Transverse colon (tissue), 4 donors: ENCODE measurements around the gene TRPV4.

Experiments
- EP300 ChIP-seq: sonication (generic); formaldehyde crosslinking; IDR thresholded peaks from one replicate; pipeline ENCODE4 v1.6.1; 2017; ENCODE audit warnings: antibody characterized with exemption, low read depth
- POLR2AphosphoS5 ChIP-seq, 3 donors: sonication (generic); formaldehyde crosslinking; IDR thresholded peaks; one replicate each; pipeline ENCODE4 v1.6.1; 2016; ENCODE audit warnings: antibody characterized with exemption in 3 of 3
- TF ChIP-seq, protein P1 (sequence below), 5 experiments: fragments of 200-600 bp in 3 of 5; fragments of 450-650 bp in 2 of 5; sonication (generic) in 3 of 5; IDR thresholded peaks; 1 replicate in 2 of 5; 2 replicates in 3 of 5; pipeline ENCODE4 v1.5.1; 2016 to 2017; ENCODE audit warnings: antibody characterized with exemption in 5 of 5, inconsistent platforms in 3 of 5, mild to moderate bottlenecking in 2 of 5, moderate library complexity in 1 of 5

DNA sequence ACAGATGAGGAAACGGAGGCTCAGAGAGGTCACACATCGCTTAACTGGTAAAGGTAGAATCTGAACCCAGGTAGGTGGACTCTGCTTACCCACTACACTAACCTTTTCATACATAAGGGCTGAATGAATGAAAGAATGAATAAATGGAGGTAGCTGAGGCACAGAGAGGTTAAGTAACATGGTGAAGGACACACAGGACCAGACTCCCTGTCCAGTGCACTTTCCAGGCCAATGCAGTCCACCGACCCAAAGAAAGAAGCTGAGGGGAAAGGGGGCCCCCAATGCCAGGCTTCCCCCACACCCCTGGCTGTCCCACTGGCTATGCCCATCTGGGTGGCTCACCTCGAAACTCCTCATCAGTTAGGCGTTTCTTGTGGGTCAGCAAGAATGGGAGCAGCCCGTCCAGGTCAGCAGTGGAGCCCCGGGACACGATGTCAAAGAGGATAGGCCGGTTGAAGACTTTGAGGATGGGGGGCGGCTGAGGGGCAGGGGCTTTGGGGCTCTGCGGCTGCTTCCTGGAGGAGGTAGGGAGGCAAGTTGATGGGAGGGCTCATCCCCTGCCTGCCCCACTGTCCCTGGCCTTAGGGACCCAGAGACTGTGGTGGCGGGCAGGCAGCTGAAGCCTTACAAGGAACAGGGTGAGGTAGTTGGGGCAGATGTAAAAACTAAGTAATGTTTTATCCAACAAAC is 25.1 kb downstream of the TRPV4 start:
- TF ChIP-seq, protein P1, sequence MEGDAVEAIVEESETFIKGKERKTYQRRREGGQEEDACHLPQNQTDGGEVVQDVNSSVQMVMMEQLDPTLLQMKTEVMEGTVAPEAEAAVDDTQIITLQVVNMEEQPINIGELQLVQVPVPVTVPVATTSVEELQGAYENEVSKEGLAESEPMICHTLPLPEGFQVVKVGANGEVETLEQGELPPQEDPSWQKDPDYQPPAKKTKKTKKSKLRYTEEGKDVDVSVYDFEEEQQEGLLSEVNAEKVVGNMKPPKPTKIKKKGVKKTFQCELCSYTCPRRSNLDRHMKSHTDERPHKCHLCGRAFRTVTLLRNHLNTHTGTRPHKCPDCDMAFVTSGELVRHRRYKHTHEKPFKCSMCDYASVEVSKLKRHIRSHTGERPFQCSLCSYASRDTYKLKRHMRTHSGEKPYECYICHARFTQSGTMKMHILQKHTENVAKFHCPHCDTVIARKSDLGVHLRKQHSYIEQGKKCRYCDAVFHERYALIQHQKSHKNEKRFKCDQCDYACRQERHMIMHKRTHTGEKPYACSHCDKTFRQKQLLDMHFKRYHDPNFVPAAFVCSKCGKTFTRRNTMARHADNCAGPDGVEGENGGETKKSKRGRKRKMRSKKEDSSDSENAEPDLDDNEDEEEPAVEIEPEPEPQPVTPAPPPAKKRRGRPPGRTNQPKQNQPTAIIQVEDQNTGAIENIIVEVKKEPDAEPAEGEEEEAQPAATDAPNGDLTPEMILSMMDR (IDR thresholded peaks at IDR 0.05): no peak
- TF ChIP-seq EP300 (no peak), POLR2AphosphoS5 (IDR thresholded peaks at IDR 0.05) (no peak)
